GM12801 (cell line): ENCODE data around the gene NCR2.

Experiments used
- CTCF ChIP-seq: IDR thresholded peaks from one replicate; pipeline ENCODE4 v1.5.1; 2011; ENCODE audit warnings: control low read depth; ENCODE audit not compliant: insufficient read length; ENCODE audit errors: extremely low read depth

Gene NCR2

DNA sequence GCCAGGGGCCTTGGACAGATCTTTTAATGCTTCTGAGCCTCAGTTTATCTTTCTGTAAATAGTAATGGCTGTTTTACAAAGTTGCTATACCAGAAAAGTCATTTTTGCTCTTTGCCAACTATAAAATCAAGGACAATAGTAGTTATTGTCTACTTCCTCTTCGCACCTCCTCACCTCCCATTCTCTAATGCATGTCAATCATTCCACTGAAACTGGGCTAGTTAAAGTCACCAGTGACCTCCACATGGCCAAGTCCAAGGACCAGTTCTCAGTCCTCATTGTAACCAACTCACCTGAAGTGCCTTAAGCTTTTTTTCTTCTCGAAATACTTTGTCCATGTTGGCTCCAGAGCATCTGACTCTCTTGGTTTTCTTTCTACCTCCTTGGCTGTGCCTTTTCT is 51.2 kb downstream of the NCR2 start:
- no peak for TF ChIP-seq CTCF

GRCh38 chr6:41392246-41392645 is 56.8 kb downstream of the NCR2 start:
- TF ChIP-seq CTCF, result no peak

- TF ChIP-seq CTCF, result no peak
These were observed 60.9 kb downstream of the NCR2 start for GRCh38 chr6:41396335-41396734.

DNA sequence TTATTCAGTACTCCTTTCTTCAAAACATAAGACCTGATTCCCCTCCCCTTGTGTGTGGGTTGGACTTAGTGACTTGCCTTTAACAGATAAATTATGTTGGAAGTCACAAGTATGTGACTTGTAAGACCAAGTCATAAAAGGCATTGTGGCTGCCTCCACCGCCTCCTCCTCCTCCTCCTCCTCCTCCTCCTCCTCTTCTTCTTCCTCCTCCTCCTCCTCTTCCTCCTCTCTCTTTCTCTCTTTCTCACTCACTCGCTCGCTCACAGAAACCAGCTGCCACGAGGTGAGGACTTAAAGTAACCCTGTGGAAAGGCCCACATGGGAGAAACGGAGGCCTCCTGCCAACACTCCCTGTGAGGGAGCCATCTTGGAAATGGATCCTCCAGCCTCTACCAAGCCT is 64.0 kb downstream of the NCR2 start:
- no peak for TF ChIP-seq CTCF
